GM12878 (cell line): ENCODE measurements around the gene UGT2B28. TPM values are rescaled to one million over a fixed set of nuclear protein-coding genes. Genes with fewer than 3 reads are reported as not detected.
"Not testable (repeated sequence)": the region's sequence is repeated elsewhere in the genome, so short reads cannot be mapped to it uniquely, and the experiment has no call there.

Source experiments
- ATAC-seq: fragments of 200-7000 bp; cut with Tn5 transposase; 3 replicates; pipeline ENCODE4 v1.9.1; 2020; ENCODE audit warnings: mild to moderate bottlenecking, moderate library complexity
- BruUV-seq: library from RNA; stranded (reverse); fragments of 400-500 nt; replicated peaks from 2 replicates; lab custom pipeline; 2021; lab: Mats Ljungman, UMichigan
- CTCF ChIA-PET: fragments of 300-600 bp; sonication (Branson Sonifier 250); formaldehyde crosslinking; extraction: SDS; loops from one replicate; lab custom pipeline; 2021; ENCODE audit warnings: inconsistent platforms; lab: Yijun Ruan, JAX
- POLR2A ChIA-PET: fragments of 350-600 bp; formaldehyde crosslinking; extraction: SDS; loops from one replicate; lab custom pipeline; 2021; ENCODE audit warnings: inconsistent platforms; lab: Charles Lee
- RAD21 ChIA-PET: fragments of 300-600 bp; sonication (Branson Sonifier 250); formaldehyde crosslinking; loops from one replicate; lab custom pipeline; 2023; ENCODE audit warnings: antibody characterized with exemption; ENCODE audit not compliant: unreplicated experiment; lab: Charles Lee
- SMC1A ChIA-PET: fragments of 300-600 bp; sonication (Branson Sonifier 250); formaldehyde crosslinking; loops from one replicate; lab custom pipeline; 2023; ENCODE audit not compliant: unreplicated experiment, uncharacterized antibody; lab: Charles Lee
- DNase-seq: peaks from one replicate; pipeline ENCODE4 v3.0.0-alpha.2; 2011; ENCODE audit warnings: low read depth, low spot score
- FAIRE-seq: peaks from 3 replicates; lab custom pipeline; 2011; peaks lifted over from hg19 to GRCh38; lab: Jason Lieb, UNC
- H2AFZ ChIP-seq: 2 replicates; pipeline ENCODE4 v1.6.0; 2011; ENCODE audit warnings: low read depth, low read length, control low read depth; ENCODE audit not compliant: control insufficient read depth
- H3K27ac ChIP-seq: 2 replicates; pipeline ENCODE4 v1.5.1; 2011; ENCODE audit warnings: control low read depth; ENCODE audit not compliant: control insufficient read depth, insufficient read depth
- H3K27me3 ChIP-seq, 2 experiments: replicated peaks in 1 of 2; 2 replicates each; pipeline versions ENCODE4 v1.6.0 to v1.6.1; 2011; ENCODE audit warnings: low read length in 1 of 2; ENCODE audit not compliant: control insufficient read depth in 2 of 2, insufficient read depth in 2 of 2
- H3K36me3 ChIP-seq, 2 experiments: 2 replicates each; pipeline ENCODE4 v1.5.1; 2011; ENCODE audit warnings: low read length in 1 of 2; ENCODE audit not compliant: control insufficient read depth in 2 of 2, insufficient read depth in 2 of 2
- H3K4me1 ChIP-seq: 2 replicates; pipeline ENCODE4 v1.6.1; 2011; ENCODE audit warnings: mild to moderate bottlenecking, low read length, moderate library complexity, mixed read lengths; ENCODE audit not compliant: control insufficient read depth, insufficient read depth
- H3K4me2 ChIP-seq: 2 replicates; pipeline ENCODE4 v1.6.0; 2011; ENCODE audit warnings: control low read depth; ENCODE audit not compliant: control insufficient read depth, insufficient read depth
- H3K4me3 ChIP-seq: fragments of 200-600 bp; sonication (generic); 2 replicates; pipeline ENCODE4 v1.5.1; 2016
- H3K79me2 ChIP-seq: 2 replicates; pipeline ENCODE4 v1.6.0; 2011; ENCODE audit warnings: low read length; ENCODE audit not compliant: control insufficient read depth, insufficient read depth
- H3K9ac ChIP-seq: 2 replicates; pipeline ENCODE4 v1.8.0; 2011; ENCODE audit warnings: low read length, control low read depth, mixed read lengths; ENCODE audit not compliant: control insufficient read depth, insufficient read depth
- H3K9me3 ChIP-seq: replicated peaks from 3 replicates; pipeline ENCODE4 v1.5.1; 2011; ENCODE audit warnings: mild to moderate bottlenecking, low read length; ENCODE audit not compliant: control insufficient read depth, insufficient read depth
- H4K20me1 ChIP-seq: 2 replicates; pipeline ENCODE4 v1.6.0; 2011; ENCODE audit not compliant: control insufficient read depth, insufficient read depth
- WGBS: methylation state at CpG from one replicate; pipeline ENCODE4 v1.1.6; 2016; ENCODE audit warnings: low lambda C conversion rate; ENCODE audit not compliant: insufficient replicate concordance, insufficient coverage; ENCODE audit errors: missing lambda C conversion rate; 5-methylcytosine and 5-hydroxymethylcytosine counted together
- in situ Hi-C: fragments of 300-500 bp; cut with MboI; formaldehyde crosslinking; loops from 9 replicates; pipeline ENCODE4 v1.14.3; 2018; ENCODE audit warnings: mixed read lengths
- intact Hi-C: fragments of 100-400 bp; cut with micrococcal nuclease; formaldehyde crosslinking; loops from one replicate; pipeline ENCODE4 v1.14.2; 2022; ENCODE audit not compliant: unreplicated experiment
- polyA plus RNA-seq, 11 experiments: library from polyadenylated mRNA; depleted of rRNA in 4 of 11; unstranded in 6 of 11; stranded (reverse) in 5 of 11; fragments of >200 nt; fragmentation: Nextera tagmentation in 4 of 11; fragmentation: Illumina TruSeq in 1 of 11; extraction: Ambion mirVana in 4 of 11; extraction: Trizol in 1 of 11; gene quantifications; 1 replicate in 1 of 11; 2 replicates in 10 of 11; pipeline versions ENCODE4 v1.2.1 to v1.2.3, GENCODE V29; 2011 to 2016; ENCODE audit warnings: inconsistent platforms in 2 of 11, missing spikeins in 2 of 11, low read depth in 1 of 11
- total RNA-seq, 4 experiments: library from RNA; depleted of rRNA in 3 of 4; stranded (reverse); fragments of >200 nt in 3 of 4; fragmentation: Illumina TruSeq in 1 of 4; extraction: Trizol in 1 of 4; gene quantifications; 2 replicates each; pipeline versions ENCODE4 v1.2.1 to v1.2.3, GENCODE V29; 2013 to 2021

The UGT2B28 gene
- total and polyA plus RNA-seq, 10 of the 15 experiments (the other 5 are each of a cell fraction or from before 2014, with no cell fraction given): not detected

DNA sequence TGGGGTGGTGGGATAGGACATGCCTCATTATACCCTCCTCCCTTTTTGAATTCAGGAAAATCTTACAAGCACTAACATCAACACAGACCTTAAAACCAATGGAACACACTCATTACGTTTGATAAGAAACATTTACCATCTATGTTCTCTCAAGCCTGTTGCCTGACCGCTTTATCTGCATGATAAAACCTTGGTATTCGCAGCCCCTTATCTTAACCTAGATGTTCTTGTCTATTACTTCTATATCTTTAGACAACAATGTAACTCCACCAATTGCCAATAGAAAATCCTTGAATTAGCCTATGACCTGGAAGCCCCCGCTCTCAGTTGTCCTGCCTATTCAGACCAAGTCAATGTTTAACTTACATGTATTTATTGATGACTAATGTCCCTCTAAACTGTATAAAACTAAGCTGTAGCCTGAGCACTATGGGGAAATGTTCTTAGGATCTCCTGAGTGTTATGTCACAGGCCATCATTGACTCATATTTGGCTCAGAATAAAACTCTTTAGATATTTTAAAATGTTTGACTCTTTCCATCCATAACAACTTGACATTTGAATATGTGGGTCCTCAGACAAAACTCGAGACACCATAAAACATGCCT lies 28.3 kb downstream of the UGT2B28 start:
- H3K27me3 ChIP-seq, ATAC-seq, H2AFZ ChIP-seq, H3K4me2 ChIP-seq, CTCF ChIA-PET, SMC1A ChIA-PET, H3K36me3 ChIP-seq, DNase-seq, H3K9me3 ChIP-seq, intact Hi-C loops, POLR2A ChIA-PET, H3K79me2 ChIP-seq, H3K4me1 ChIP-seq, RAD21 ChIA-PET, BruUV-seq, H3K4me3 ChIP-seq, H3K27ac ChIP-seq, H3K9ac ChIP-seq, FAIRE-seq, H4K20me1 ChIP-seq: not testable (repeated sequence)
- 0% methylated on average over 5 of the region's 5 CpGs for WGBS
- in situ Hi-C loops: loop anchor here (25.0 kb wide), 1 partner anchor 304 kb away; no protein-coding TSS in a partner anchor

DNA sequence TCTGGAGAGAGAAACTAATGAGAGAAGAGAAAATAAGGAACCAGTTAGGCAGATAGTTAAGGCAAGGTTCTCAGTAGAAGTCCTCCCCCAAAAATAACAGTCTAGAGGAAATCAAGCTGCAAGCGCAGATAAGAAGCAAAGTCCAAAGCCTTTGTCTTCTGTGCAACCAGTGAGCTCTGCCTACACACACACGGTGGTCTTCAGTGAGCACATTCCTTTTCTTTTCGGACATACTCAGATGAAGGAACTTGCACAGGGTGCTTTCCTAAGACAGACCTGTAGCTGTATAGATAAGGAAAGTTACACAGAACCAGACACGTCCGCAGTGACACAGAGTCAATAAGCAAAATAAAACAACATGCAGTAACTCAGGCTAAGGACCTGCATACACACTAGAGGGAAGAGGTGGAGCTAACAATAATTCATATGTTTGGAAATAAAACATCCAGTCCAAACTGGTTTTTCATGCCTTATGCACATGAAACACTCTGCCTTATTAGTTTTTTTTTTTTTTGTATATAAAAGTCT lies 29.3 kb downstream of the UGT2B28 start:
- FAIRE-seq, intact Hi-C loops, ATAC-seq, H3K4me1 ChIP-seq, DNase-seq, H4K20me1 ChIP-seq, POLR2A ChIA-PET, BruUV-seq, SMC1A ChIA-PET, H2AFZ ChIP-seq, H3K9ac ChIP-seq, H3K79me2 ChIP-seq, H3K4me3 ChIP-seq, RAD21 ChIA-PET, H3K27ac ChIP-seq, H3K36me3 ChIP-seq, H3K27me3 ChIP-seq, H3K4me2 ChIP-seq, H3K9me3 ChIP-seq: not testable (repeated sequence)
- 0% methylated on average over 1 of the region's 5 CpGs for WGBS
- CTCF ChIA-PET: interaction anchor here (0.6 kb wide), 1 partner anchor 9 kb away, joined by 3 read pairs; no protein-coding TSS in a partner anchor
- in situ Hi-C loops: loop anchor here (25.0 kb wide), 1 partner anchor 303 kb away; no protein-coding TSS in a partner anchor

DNA sequence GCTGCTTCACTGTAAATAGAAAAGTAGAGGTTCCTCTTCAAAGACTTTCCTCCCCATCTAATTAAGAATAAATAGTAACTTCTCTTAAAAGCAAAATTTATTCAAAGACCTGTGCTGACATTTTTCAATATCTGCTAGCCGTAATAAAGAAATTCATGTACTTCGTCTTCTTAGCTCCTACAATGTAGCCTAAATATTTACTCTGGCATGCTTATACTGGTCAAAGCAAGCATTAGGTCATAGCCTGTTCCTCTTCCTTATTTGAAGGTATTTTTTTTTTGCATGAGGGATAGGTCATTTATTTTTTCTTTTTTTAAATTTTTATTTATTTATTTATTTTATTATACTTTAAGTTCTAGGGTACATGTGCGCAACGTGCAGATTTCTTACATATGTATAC lies 30.0 kb downstream of the UGT2B28 start:
- WGBS: 91% methylated on average over 4 of the region's 4 CpGs

More for the DNA sequence above, 30.0 kb downstream of the UGT2B28 start:
- DNase-seq, H3K9me3 ChIP-seq, H3K36me3 ChIP-seq, CTCF ChIA-PET, H3K27me3 ChIP-seq, H3K9ac ChIP-seq, H3K4me2 ChIP-seq, H3K4me1 ChIP-seq, intact Hi-C loops, H2AFZ ChIP-seq, FAIRE-seq, H3K4me3 ChIP-seq, BruUV-seq, SMC1A ChIA-PET, ATAC-seq, RAD21 ChIA-PET, H4K20me1 ChIP-seq, H3K27ac ChIP-seq, H3K79me2 ChIP-seq, POLR2A ChIA-PET: not testable (repeated sequence)
- in situ Hi-C loops: loop anchor here (25.0 kb wide), 1 partner anchor 302 kb away; no protein-coding TSS in a partner anchor
